Effector CD8-positive, alpha-beta T cell (primary cell): ENCODE data around the gene SCNN1A.

Source experiments
- DNase-seq: peaks from one replicate; lab custom pipeline; 2025; lab: John Stamatoyannopoulos, UW

SCNN1A gene

DNA sequence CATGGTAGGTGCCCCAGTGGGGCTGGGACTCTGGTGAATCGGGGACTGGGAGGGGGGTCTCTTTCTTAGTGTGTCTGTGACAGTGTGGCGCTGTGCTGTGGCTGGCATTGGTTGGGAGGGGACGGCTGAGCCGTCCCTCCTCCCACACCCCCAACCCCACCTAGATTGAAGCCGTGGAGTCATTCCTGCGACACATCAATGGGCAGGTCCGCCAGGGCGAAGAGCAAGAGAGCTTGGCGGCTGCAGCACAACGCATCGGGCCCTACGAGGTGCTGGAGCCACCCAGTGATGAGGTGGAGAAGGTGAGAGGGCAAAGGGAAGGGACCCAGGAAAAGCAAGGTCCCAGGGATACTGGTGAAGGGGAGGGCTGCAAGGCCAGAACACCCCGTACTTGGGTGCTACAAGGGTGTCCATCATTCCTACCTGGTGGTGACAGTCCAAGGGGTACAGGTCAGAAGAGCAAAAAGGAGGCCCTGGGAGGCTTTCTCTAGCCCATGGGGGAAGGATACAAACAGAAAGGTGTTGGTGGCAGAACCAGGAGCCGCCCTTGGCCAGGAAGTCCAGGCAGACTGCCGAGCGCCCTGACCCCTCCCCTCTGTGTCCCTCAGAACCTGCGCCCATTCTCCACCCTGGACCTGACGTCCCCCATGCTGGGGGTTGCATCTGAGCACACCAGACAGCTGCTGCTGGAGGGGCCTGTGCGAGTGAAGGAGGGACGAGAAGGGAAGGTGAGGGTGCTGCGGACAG is 57.5 kb downstream of the SCNN1A start:
- no peak for DNase-seq

DNA sequence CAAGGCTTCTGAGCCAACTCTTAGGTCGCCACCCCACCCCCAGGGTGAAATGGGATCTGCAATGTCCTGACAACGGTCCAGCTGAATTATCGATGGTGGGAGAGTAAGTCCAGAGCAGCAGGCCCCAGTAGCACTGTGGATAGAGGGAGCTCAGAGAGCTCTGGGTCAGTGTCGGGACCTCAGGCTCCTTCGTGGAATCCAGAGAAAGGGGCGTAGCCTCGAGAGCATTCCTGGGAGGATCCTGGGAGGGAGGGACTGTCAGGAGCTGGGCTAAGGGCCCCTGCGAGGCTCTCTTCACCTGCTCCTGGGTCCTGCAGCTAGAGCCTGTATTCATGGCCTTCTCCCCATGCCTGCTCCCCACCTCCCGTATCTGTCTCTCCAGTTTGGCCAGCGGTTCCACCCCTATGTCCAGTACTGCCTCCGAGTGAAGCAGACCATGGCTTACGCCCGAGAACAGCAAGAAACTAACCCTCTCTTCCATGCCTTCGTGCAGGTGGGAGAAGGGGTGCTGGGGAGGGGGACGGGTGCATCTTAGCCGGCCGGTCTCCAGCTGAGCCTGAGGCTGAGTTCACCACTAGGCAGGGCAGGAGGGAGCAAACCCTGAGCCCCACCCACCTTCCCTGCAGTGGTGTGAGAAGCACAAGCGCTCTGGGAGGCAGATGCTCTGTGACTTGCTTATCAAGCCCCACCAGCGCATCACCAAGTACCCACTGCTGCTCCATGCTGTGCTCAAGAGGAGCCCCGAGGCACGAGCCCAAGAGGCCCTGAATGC is 58.3 kb downstream of the SCNN1A start:
- no peak for DNase-seq

DNA sequence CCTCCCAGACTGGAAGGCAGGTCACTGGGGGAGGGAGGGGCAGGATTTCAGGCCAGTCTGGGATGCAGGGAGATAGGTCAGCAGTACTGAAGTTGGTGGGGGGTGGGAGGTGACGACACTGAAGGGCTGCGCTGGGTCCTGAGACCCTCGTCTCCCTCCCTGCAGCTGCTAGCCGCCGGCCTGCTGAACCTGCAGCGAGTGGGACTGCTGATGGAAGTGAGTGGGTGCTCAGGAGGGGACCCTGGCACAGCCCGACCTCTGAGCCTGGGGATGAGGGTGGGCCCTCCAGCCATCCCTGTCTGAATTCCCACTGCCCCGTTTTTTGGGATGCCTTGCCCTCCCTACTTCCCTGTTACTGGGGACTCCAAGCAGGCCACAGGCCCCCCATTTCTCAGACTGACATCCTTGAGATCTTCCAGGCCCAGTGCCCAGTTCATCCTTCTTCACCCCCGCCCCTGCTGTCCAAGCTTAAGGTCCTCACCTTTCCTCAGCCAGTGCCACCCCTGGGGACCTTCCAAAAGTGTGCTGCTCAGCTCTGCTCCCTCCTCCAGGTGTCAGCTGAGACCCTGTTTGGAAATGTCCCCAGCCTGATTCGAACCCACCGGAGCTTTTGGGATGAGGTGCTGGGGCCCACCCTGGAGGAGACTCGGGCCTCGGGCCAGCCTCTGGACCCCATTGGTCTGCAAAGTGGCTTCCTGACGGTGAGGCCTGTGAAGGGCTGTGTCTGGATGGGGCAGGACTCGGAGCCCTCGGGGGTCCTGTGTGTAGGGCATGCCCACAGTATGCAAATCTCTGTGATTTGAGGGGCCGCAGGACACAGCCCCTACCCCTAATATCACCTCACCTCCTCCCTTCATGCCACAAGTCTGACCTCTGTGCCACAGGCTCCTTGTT is 59.4 kb downstream of the SCNN1A start:
- DNase-seq = no peak

DNA sequence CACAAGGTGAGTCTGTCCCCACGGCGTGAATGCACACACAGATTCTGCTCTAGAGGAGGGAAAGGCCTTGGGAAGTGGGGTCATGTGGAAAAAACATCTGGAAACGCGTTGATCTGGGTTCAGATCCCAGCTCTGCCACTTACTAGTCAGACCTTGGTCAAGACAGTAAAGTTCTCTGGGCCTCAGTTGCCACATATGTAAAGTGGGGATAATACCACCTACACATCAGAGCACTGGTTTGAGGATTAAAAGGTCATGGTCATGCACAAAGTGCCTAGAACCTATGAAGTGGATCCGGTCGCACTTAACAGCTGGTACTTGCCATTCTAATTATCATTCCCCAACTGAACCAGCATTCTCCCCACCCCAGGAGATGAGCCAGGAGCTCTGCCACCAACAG is 60.2 kb downstream of the SCNN1A start:
- DNase-seq = no peak

DNA sequence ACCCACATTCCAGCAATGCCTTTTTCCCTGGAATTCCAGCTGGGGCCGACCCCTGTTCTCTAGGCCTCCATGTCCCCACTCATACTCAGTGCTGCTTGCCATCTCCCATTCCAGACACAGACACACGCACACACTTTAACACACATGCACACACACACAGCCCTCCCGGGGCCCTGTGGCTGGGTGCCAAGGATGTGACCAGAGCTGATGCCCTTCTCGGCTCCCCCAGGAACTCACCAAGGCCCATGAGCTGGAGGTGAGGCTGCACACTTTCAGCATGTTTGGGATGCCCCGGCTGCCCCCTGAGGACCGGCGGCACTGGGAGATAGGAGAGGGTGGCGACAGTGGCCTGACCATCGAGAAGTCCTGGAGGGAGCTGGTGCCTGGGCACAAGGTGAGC is 60.6 kb downstream of the SCNN1A start:
- no peak for DNase-seq

DNA sequence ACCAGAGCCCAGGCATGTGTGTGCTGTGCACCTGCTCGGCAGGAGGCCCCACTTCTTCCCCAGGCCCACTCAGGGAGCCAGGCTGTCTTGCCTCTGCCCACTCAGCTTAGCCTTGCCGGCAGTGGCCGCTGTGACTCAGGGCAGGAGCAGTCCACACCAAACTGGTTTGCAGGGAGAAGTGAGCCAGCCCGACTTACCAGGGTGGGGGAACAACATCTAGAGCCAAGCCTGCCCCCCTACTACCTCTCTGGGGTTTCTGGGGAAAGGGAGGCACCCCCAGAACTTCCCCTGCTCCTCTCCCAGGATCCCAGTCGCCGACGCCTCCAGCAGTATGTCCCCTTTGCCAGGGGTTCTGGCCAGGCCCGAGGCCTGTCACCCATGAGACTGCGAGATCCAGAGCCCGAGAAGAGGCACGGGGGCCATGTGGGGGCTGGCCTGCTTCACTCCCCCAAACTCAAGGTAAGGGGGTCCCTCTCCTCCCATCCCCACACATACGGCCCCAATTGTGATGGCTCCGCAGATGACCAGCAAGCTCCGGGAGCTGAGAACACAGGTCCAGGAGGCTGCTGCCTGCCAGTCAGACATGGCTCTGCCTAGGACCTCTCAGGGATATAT is 61.9 kb downstream of the SCNN1A start:
- DNase-seq = no peak

DNA sequence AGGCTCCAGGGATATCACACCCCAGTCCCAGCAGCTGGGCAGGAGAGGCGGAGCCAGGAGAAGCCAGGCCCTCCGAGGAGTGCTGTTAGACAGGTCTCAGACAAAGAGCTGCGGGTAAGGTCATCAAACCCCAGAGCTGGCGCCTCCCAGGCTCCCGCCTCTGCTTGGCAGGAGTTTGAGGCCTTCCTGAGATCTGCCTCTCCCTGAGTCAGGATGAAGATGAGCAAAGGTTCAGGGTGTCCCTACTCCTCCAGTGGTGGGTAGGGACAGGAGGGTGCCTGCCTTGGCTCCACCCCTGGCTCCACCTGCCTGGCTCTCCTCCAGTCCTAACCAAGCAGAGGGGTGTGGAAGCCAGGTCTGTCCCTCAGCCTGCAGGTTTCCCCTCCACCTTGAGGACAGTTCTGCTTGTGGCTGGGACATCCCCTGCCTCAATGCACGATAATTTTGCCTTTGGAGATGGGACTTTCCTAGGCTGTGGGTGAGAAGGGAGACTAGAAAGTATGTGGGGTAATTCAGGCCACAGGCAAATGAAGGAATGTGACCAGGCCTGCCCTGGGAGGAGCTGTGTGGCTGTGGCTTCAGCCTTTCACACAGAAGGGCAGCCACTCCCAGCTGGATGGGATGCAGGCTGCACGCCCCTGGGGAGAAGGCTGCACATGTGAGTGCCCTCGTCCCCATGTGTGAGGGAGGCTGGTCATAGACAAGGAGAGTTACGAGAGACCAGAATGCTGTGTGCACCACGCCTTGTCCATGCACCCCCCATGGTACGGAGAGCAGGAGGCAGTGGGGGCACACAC is 62.6 kb downstream of the SCNN1A start:
- DNase-seq = no peak

DNA sequence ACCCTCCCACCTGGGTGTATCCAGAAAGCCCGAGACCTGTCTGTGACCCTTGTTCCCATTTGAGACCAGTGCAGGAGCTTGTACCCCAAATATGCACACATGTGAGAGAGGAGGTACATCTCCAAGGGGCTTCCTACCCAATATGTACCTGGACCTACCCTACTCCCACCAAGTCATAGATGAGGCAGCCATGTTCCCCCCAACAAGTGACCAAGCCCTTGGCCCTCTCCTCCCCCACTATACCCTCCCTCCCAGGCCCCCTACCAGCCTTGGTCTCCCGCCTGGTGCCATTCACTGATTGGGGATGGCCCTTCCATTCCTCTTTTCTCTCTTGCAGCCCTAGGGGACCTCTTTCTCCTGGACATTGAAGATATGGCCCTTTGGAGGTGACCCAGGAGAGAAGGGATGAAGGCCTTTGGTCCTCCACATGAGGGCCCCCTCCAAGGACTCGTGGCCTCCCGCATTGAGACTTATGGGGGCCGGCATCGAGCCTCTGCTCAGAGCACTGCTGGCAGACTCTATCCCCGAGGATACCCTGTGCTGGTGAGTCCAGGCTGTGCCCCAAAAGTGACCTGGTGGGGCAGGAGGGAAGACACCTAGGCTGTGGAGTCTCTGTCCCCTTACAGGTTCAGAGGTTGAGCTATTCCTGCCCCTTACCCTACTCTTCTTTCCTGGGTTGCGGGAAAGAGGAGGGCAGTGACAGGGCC is 63.4 kb downstream of the SCNN1A start:
- no peak for DNase-seq

DNA sequence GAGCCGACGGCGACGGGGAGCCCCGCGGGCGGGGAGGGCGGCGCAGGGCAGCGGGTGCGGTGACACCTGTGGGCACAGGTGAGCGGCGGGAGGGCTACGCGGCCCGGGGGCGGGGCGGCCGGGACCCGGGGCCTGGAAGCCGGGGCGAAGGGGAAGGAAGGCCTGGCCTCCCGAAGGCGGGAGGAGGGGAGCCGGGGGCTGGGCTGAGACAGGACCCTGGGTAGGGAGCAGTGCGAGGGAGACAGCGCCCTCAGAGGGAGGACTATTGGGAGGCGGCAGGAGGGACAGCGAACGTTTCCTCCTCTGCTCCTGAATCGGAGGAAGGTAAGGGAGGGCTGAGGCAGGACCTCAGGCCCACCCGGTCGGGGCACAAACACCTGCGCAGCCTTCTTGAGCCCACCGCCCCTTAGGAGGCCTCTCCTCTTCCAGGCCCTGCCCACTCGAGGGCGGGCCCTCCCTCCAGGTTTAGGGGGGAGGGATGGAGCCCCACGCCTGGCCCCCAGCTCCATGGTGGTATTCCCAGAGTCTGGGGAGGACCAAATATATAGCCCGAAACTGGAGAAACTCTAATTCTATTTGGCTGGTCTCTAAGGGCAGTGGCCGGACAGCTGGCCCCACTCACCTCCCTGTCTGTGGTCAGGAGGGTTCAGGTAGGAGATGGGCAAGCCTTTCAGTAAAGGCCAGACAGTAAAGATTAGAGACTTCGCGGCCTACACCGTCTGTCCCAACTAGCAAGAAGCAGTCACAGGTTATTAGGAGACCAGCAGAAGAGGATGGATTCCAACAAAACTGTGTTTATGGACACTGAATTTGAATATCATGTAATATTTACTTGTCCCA is 64.4 kb downstream of the SCNN1A start:
- no peak for DNase-seq

DNA sequence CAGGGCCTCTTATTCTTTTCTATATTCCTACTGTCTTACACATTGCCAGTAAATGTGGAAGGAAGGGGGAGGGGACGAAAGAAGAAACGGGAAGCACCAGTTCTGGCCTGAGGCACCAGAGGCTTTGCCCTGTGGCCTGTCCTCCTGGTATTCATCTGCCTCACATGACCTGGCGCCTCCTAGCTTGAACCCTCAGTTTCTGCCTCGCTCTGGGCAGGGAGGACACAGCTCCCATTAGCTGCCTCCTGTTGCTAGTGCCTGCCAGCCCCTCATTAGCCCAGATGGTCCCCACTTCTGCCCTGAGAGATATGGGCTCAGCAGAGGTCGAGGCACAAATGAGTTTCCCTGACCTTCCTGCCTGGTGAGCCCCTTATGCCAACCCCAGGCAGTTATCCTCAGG is 67.8 kb downstream of the SCNN1A start:
- DNase-seq = no peak

DNA sequence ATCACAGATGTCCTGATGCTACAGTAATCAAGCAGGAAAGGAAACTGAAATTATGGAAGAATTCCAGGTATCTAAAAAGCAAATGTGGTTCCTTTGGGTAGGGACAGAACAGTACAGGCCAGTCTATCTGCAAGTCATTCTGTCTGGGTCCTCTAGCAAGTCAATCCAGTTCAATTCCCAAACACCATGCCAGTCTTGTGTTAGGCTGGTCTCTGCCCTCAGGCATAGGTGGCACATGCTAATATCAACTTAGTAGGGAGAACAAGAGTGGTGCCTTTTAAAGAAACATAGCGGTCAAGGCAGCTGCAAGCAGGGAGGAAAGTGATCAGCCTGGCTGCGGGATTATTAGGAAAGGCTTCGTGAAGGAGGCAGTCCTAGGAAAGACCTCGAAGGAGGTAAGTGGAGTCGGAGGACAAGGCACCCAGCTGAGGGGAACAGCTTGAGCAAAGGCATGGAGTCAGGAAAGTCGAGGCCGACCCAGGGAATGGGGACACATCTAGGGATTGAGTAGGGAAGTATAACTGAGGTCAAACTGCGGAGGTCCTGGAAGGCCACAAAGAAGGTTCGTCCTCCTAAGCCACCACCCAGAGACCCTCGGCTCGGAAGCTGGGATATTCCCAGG is 68.7 kb downstream of the SCNN1A start:
- no peak for DNase-seq

DNA sequence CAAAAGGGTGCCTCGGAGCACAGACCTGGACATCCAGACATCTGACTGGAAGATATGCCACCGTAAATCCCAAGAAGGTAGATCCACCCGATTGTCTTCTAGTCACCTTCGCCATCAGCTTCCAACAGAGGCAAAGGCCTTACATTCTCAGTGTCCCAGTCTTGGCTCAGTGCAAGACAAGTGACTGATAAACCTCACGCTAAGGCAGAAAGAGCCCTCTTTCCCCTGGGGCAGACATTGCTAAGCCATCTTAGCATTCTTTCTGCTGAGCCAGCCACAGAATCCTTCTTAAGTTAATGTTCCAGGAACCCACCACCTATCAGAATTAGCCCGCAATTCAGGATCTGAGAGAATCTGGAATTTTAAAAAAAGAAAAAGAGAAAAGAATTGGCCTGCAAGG is 69.2 kb downstream of the SCNN1A start:
- no peak for DNase-seq

DNA sequence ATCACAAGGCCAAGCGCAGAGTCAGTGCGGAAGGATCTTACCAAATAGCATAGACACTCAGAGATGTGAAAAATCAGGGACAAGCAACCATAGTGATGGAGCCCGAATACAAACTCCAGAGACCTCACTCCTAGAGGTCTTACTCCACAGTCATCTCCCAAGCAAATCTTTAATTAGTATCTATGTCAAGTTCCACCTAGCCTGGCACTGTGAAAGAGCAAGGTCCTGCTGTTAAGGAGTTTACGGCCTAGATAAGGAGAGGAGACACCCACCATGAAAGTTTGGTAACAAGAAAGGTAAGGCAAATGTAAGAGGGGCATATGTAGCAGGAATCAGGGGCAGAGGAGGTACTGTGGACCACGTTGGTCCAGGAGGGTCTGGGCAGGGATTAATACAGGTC is 72.3 kb downstream of the SCNN1A start:
- no peak for DNase-seq

DNA sequence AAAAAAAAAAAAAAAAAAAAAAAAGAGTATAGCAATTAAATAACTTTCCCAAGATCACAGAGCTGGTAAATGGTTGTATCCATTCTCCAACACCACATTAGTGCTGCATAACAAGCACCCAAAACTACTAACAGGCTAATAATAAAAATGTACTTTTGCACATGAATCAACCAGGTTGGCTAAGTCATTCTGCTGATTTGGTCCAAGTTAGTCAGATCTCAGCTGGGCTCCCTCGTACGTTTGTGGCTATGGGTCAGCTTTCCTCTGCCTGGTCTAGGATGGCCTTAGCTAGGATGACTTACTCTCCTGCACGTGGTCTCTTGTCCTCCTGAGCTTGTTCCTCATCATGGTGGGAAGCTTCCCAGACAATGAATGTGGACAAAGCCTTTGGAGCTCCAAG is 72.7 kb downstream of the SCNN1A start:
- DNase-seq = no peak

DNA sequence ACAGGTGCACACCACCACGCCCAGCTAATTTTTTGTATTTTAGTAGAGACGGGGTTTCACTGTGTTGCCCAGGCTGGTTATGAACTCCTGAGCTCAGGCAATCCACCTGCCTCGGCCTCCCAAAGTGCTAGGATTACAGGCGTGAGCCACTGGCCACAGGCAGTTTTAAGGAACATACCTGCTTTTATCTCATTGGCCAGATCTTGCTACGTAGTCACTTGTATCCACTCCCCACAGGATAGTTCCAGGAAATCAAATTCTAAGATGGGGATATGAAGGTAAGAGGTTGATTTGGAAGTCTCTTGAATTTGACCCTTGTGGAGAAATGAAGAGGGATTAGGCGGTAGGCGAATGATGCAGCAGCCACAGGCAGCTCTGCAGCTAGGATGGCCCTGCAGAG is 73.6 kb downstream of the SCNN1A start:
- no peak for DNase-seq

DNA sequence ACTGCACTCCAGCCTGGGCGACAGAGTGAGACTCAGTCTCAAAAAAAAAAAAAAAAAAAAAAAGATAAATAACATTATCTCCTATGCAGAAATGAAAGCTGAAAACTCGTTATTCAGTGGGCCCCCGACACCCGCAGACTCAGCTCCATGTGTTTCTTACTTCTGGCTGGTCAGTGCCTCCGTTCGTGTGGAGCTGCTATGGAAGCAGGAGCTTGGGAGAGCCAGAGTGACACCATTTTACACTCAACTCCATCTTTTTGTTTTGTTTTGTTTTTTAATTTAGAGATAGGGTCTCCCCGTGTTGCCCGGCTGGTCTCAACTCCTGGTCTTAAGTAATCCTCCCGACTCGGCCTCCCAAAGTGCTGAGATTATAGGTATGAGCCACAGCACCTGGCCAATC is 78.2 kb downstream of the SCNN1A start:
- DNase-seq = no peak
